Fibroblast of gingiva (primary cell): Measurements from ENCODE around the gene SFTPA2.
A peak's percentile ranks its signal among the peaks of the same experiment; 100 is the strongest.
"Not testable (repeated sequence)": the region's sequence is repeated elsewhere in the genome, so short reads cannot be mapped to it uniquely, and the experiment has no call there.

Source experiments
- DNase-seq: peaks from one replicate; pipeline ENCODE4 v3.0.0-alpha.2; 2011; ENCODE audit warnings: low read depth

The SFTPA2 gene

DNA sequence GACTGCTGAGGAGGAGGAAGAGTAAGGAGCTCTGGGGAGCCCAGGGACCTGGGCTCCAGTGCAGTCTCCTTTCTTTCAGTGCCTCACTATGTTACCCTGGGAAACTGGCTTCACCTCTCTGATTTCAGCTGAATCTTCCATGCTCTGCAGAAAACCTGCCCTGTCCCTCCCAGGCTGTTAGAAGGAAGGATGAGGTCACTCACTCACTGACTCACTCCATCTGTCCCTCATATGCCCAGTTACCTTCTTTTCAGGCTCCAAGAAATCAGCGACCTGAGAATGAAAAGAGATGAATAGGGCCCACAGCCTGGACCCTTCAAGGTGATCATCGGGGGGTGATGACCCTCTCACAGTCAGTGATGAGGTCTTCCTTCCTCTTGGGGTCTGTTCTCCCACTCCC is 481 bp downstream of the SFTPA2 start:
- DNase-seq: no peak

DNA sequence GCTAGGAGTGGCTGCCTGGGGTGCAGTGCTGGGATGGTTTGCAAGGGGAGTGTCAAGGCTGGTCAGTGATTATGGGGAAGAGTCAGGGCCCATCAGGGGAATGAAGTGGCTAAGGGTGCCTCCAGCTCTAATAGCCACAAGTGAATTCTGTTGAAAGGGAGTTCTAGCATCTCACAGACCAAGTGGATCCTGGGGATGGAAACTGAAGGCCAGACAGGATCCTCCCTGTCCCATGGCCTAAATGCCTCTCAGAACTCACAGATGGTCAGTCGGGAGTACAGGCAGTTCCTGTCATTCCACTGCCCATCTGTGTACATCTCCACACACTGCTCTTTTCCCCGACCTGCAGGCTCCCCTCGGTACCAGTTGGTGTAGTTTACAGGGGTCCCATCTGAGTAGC is 3.2 kb downstream of the SFTPA2 start:
- DNase-seq: not testable (repeated sequence)

DNA sequence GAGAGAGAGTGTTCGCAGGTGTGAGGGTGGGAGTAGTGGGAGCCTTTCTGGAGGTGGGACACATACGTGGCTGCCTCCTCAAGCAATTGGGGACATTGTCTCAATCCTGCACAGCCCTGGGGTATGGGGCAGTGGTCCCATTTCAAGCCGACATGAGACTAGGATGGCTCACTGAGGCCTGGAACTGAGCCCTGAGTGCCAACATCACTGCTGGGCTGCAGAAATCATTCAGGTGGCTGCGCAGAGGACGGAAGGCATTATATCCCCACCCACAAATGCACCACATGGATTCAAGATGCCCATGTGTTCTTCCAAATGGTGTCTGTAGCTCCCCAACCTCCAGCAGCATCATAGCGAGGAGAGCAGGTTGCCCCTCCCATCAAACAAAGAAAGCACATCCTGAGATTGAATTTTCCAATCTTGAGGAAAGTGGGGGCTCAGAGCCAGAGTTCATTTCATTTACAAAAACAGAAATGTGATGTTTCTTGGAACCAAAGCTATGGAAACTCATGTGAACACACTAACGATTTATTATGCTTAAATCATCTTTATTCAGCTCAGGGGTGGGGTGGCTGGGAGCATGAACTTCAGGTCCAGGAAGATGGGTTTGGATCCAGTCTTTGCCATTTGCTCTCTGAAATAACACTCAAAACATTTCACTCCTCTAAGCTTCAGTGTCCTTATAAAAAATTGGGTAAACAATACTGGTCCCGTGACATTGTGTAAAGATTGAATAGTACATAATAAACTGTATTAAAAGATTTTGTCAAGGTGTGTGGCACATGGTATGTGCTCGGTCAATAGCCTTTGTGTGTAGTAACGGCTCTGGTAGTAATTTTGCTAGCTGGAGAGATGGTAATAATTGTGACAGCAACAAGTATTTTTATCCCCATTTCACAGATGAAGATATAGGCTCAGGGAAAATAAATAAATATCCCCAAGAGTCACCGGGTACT is 4.6 kb downstream of the SFTPA2 start:
- DNase-seq: no peak

DNA sequence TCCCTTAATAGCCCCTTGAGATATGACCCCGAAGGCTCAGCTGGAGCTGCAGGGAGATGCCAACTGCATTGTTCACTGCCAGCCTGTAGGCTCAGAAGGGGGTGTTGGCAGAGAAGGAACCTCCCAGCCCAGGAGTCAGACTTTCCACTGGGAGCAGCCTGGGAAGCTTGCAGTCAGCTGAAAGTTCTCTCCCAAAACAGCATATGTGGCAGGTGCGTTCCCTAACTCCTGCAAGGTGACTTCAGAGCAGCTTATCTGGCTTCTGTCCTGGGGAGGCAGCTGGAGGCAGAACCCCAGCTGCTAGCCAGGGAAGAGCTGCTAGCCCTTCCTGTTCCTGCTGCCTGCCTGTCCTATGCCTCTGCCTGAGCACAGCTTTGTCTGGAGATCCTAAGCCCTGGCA is 8.1 kb downstream of the SFTPA2 start:
- DNase-seq: no peak

DNA sequence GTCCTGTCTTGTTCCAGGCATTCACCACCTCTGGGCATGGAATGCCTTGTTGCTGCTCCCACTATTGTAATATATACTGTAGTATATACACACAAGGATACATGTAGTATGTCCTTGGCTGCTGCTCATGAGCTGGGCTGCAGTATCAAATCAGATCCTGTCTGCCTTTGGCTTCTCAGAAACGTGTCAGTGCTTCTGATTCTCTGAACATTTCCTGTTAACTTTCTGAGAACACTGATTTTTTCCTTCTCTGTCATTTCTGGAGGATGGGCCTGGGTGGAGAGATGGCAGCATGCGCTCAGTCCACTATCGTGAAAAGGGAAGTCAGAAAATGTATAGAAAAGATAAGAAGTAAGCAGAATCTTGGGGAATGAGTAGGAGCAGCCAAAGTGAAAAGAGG is 12.2 kb downstream of the SFTPA2 start:
- no peak for DNase-seq

DNA sequence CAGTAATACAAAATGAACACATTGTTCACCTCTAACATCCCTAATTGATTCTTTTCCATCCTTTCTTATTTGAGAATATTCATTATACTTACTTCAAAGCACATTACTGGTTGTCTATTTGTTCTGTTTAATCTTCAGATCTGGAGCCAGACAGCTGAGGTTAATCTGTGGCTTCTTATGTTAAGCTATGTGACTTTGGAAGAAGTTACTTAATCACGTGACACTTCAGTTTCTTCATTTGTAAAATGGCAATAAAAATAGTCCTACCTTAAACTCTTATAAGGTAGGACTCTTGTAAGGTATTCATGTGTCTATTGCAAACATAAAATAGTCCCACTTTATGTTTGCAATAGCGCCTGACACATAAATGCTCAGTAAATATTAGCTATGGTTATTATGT is 13.1 kb downstream of the SFTPA2 start:
- not testable (repeated sequence) for DNase-seq

DNA sequence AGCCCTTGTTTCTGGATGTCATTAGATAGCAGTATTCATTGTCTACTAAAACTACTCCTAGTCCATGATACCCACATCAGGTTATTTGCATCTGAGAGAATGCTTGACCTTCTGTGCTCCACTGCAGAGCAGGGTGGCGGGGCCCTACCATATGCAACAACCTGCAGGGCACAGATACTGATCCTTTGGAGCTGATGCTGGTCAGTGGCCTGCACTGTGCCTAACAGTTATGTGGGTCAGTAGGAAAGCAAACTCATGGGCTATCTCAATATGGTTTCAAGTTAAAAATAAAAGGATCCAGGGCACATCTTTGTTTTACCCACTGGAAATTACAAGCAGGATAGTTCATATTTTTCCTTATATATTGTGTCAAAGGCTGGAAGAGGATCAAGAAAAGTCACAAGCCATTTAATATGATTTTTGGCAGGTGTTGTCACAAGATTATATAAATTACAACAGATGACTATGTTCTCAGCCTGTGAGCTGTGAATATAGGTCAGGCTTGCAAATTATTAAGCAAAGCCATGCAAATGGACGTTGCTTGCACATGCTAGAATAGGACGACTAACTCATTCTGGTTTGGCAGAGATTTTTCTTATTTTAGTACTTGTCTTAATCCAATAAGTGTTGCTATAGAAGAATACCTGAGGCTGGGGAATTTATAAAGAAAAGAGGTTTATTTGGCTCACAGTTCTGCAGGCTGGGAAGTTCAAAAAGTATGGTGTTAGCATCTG is 15.1 kb downstream of the SFTPA2 start:
- not testable (repeated sequence) for DNase-seq

DNA sequence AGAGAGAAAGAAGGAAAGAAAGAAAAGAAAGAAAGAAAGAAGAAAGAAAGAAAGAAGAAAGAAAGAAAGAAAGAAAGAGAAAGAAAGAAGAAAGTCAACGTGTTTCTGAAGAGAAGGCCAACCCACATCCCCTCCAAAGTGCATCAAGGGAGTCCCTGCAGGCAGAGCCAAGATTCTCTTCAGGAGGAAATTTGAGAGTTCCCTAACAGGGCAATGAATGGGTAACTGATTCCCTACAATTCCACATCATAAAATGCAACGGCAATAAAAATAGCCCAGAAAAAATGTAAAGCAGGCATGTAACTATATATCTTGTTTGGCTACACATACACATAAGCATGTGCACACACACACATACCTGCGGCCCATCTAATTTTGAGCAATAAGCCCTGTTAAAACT is 15.8 kb downstream of the SFTPA2 start:
- not testable (repeated sequence) for DNase-seq

DNA sequence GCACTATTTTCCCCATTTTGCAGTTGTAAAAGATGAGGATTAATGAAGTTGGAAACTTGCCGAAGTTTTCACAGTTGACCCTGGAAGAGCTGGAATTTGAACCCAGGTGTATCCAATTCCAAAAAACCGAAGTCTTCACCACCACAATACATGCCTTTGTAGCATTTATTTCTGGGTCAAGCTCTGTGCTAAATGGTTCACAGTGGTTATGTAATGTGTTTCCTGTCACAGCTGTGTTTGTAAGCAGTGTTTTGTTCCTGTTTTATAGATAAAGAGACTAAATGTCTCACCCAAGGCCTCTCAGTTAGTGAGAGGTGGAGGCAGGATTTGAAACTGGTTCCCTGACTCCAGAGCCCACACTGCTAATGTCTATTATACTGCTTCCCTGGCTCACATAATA is 17.6 kb downstream of the SFTPA2 start:
- no peak for DNase-seq

DNA sequence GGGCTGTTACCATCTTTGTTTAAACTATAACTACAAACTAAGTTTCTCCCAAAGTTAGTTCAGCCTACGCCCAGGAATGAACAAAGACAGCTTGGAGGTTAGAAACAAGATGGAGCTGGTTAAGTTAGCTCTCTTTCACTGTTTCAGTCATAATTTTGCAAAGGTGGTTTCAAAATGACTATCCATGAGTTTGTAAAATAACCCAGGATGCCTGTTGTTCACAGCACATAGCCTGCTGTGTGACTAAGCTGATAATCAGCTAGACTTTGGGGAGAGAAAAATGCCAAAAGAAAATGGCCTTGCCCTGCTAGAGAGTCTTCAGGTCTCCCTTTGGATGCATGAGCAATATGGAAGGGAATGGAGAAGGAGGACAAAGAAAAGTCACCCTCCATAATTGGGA is 19.3 kb downstream of the SFTPA2 start:
- not testable (repeated sequence) for DNase-seq

DNA sequence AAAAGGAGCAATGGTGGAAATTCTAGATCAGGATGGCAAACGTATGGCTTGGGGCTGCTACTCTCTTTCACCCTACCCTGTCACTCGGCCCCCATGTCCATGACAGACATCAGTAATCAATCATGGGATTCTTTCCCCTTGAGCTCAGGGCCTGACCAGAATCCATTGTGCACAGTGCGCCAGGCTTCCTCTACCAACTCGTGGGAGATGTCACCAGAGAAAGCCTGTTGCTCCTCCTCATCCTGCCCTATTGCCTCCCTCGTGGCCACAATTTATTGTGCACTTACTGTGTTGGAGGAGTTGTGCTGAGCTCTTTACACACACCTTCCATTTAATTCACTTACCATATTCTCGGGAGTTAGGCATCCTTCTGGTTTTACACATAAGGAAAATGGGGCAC is 21.9 kb downstream of the SFTPA2 start:
- DNase-seq: not testable (repeated sequence)

DNA sequence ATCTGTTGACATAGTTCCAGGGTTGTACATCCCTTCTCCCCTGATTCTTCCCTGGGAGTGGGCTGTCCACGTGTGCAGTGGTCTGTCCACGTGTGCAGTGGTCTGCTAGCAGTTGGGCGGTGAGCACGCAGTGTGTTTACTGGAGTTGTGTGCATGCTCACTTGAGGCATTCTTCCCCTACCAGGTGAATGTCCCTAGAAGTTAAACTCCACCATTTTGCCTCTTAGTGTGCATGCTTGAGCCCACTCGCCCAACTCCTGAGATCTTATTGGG is 26.4 kb downstream of the SFTPA2 start:
- not testable (repeated sequence) for DNase-seq

DNA sequence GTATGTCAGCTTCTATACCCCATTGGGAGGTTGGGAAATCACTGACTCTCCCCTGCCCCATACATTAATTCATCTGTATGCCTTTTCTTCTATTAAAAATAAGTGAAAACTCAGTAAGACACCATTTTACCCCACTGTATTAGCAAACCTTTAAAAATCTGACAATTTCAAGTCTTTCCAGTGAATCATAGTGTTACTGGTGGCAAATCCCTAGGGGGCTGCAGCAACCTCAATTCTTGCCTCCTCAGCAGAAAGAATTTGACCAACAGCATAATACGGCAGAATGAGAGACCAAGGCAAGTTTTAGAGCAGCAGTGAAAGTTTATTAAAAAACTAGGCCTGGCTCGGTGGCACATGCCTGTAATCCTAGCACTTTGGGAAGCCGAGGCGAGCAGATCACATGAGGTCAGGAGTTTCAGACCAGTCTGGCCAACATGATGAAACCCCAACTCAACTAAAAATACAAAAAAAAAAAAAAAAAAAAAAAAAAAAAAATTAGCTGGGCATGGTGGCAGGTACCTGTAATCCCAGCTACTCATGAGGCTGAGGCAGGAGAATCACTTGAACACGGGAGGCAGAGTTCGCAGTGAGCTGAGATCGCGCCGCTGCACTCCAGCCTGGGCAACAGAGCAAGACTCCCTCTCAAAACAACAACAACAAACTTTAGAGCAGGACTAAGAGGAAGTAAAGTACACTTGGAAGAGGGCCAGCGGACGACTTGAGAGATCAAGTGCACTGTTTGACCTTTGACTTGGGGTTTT is 26.9 kb downstream of the SFTPA2 start:
- DNase-seq: peak; percentile 32

DNA sequence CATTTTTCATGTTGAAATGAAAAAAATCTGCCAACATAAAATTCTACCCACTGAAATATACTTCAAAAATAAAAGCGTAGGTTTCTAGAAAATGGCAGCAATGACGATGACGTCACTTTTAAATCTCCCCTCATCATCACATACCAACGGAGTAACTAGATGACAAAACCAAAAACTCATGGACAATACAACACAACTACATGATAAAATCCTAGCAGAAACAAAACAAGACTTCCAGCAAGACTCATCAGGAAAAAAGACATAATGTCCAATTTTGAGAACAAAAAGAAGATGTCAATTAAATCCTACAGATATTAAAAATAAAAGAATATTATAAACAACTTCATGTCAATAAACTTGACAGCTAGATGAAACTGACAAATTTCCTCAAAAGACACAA is 31.9 kb downstream of the SFTPA2 start:
- DNase-seq: not testable (repeated sequence)

DNA sequence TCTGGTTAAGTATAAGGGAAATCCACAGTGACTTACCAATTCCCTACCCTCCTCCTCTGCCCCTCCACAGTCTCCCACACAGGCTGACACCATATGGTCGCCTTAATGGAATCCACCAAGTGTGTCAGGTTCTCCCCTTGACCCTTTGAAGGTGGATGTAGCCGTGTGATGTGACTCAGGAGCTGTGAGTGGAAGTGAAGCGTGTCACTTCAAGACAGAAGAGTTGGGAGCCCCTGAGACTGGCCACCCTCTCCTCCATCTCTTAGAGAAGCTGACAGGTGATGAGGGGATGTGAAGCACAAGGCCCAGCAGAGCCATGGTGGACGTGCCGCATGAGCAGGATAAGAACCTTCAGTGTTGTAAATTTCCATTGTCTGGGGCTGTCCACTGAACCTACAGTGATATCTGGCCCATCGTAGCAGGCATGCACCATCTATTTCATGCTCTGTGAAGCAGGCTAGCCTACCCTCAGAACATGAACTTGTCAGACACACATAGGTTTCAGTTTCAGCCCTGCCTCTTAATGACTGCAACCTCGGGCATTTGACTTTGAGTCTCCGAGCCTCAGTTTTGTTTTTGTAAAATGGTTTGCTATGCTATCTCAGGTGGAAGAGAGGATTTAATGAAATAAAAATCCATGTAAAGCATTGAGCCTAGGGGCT is 35.0 kb downstream of the SFTPA2 start:
- DNase-seq: not testable (repeated sequence)

DNA sequence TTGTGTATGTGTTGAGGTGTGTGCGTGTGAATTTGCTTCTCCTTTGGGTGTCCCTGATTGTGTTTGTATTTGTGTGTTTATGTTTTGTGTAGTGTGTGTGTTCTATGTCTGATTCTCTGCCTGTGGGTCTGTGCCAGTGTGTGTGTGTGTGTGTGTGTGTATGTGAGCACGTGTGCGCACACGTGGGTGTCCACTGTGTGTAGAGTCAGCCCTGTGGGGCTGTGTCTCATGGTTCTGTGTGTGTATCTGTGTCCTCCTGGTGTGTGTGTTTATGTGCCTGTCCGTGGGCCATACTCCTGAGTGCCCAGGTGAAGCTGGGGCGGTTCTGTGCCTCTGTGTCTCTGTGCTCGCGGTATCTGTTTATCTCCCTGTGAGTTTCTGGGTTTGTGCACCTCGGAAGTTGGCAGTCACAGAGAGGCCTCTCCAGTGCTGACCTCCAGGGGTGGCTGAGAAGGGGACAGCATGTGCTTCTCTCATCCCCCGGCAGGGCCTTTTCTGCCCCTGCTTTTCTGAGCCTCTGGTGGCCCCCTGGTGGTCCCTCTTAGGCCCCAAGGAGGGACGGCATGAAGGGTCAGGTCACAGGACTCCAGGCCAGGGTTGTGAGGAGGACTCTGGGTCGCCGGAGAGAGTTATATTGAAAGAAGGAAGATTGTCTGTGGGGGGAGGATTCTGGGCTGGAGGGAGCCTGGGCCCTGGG is 36.9 kb downstream of the SFTPA2 start:
- DNase-seq: not testable (repeated sequence)

DNA sequence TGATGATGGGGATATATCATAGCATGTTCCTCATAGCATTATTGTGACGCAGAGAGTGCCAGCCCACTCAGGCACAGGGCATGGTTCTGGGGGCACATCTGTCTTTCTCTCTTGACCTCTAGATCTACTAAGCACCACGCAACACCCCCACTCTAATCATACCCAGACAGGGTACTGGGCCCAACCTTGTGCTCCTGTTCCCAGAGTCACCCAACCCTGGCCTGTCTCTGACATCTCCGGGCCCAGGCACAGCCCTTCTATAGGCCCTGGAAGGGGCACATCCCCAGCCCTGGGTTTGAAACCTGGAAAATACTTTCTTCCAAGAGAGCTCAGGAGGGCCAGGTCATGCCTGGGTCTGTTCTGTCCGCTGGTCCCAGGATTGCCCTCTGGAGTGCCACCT is 37.7 kb downstream of the SFTPA2 start:
- not testable (repeated sequence) for DNase-seq

DNA sequence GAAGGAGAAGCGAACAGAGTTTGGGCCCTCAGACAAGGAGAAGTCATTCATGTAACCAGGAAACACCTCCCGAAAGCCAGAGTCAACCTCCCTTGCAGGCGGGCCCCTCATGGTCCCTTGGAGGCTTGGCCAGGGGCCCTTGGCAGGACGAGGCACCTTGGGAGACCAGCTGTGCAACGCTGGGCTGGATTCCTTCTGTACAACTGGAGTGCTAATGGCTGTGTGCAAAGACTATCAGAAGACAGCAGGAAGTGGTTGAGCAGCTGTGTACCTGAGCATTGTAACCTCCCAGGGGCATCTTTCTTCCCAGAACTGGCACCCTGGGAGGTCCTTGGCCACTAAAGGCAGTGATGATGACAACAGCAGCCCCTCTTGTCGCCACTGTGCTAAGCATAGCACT is 38.5 kb downstream of the SFTPA2 start:
- not testable (repeated sequence) for DNase-seq

DNA sequence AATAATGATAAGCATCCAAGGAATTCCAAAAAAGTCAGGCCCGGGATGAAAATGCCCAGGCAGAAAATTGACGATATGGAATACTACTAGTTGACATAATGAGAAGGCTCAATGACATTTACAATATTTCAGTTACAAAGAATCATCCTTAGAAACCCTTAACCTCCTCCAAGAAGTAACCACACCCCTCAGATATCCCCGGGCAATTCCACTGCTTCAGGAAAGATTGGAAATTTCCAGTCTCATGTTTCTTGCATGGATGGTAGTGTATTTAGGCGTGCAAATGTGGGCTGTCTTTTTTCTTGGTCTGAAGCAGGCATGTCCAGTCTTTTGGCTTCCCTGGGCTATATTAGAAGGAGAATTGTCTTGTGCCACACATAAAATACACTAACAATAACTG is 42.6 kb downstream of the SFTPA2 start:
- DNase-seq: not testable (repeated sequence)

DNA sequence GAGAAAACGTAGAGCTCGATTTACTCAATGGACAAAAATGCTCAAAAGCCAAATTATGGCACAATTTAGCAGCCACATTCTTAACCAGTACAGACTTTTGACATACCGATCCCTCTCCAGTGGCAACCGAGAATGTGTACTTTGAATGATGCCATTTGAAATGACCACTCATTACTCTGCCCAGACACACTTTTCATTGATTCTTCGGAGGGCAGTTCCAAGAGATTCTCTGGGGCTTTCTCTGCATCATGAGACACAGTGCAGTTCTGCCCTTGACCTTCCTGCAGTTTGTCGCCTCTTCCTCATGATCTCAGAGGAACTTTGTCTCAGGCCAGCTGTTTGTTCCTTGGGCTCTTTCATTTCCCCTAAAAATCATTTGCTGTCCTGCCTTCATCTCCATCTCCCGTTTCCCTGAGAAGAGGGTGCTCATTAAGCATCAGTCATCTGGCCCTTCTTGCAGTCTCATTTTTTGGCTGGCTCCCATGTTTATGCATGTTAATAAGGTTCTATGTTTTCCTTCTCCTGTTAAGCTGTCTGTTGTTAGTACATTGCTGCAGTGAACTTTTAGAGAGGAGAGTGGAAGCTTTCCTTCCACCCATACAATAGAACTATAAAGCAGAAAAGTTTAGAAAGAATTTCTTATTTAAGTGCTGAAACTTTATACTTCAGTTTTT is 43.5 kb downstream of the SFTPA2 start:
- DNase-seq: peak; percentile 24
